ENCODE measurements around the gene GCSH.

GCSH gene

DNA sequence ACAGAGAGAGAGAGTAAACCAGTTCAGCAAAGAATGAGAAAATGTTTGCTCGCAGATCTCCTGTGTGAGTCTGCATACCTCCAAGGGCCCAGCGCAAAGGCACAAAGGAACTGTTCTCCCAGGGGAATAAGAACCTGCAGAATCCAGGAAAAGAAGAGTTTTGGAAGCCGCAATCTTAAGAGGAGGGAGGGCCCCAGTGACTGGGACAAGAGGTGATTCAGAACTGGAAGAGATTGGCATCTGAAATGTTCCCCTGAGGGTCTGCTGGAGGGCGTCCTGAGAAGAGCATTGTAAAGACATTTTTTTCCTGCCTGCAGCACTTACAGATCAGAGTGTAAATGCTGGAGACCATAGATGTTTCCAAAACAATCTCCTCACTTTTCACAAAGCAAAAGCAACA, 54.5 kb downstream of the GCSH start:
- DNase-seq (ENCODE audit: low read depth): no peak

DNA sequence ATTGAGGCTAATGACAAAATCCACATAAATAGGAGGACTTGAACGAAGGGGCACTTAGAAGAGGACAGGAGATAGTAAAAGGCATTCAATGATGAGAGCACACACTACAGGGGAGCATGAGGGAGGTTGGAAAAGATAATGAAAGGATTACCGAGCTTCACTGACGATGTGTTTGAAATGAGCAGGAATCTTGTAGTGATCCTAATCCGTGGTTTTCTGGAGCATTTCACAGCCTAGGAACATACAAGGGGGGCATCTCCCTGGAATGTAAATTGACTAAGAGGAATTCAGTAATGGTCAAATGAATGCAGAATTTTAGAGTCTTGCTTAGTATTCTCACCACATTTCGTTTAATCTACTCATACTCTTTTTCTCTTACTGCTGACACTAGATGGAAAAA, 55.4 kb downstream of the GCSH start:
- no peak for DNase-seq (ENCODE audit: low read depth)

DNA sequence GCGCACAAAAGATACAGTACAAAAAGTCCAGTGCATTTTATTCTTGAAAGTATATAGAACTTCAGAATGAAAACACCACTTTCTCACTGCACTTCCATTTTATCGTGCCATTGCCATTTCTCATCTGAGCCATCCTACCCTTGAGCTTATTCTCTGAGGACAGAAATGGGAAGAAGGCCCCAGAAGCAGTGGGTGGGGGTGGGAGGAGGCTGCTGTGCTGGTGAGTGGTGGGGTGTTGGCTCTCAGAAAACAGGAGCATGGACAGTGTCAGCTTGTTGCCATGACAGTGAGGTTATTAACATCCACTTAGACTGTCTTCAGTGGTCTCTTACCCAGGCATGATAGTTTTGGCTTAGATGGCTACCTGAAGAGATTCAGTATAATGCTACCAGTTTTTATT, 56.1 kb downstream of the GCSH start:
- DNase-seq (ENCODE audit: low read depth): no peak

DNA sequence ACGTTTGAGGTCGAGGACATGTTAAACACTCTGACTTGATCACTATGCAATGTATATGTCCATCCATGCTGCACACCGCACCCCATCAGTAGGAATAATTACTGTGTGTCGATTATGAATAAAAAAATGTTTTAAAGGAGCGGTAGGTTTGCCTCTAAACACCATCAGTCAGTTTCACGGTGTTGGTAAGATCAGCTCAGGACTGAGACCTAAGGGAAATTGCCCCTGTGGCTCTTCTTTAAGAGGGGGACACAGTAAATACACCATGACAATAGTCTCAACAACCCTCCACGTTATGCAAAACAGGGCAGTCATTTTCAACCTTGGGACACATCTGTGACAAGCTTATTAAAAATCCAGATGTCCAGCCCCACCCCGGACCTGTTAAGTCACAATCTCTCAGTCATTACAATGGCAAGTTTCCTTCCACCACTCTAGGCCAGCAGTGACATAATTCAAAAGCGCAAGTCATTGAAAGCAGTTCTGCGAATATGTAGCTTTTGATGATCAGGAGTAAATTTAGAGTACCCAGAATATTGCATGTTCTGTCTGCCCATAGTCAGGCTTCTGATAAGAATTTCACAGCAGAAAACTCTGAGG, 59.3 kb downstream of the GCSH start:
- no peak for DNase-seq (ENCODE audit: low read depth)

DNA sequence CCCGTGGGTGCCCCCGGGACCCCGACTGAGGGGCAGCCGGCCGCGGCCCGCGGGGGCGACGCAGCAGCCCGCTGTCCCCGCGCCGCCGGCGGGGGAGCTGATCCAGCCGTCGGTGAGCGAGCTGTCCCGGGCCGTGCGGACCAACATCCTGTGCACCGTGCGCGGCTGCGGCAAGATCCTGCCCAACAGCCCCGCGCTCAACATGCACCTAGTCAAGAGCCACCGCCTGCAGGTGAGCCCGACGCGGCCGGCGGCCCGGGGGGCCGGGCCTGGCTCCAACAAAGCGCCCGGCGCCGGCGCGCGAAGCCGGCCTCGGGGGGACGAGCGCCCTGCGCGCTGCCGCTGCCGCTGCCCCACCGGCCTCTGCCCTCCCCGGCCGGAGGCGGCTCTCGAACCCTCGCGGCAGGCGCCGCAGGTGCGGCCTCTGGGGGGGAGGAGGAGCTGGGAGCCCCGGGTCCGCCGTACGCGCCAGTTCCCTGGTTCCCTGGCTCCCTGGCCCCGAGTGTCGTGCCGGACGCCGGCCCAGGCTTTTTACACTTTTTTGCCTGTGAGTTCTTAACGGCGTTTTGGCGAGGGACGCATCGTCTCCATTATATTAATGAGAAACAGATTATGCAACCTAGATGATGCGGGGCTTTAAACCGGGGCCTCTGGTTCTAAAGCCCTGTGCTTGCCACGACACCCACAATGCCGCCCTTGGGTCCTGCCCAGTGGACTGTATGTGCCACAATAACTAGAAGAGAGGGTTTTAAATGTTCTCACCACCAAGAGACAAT, 60.0 kb downstream of the GCSH start:
- DNase-seq (ENCODE audit: low read depth): peak; percentile 40

DNA sequence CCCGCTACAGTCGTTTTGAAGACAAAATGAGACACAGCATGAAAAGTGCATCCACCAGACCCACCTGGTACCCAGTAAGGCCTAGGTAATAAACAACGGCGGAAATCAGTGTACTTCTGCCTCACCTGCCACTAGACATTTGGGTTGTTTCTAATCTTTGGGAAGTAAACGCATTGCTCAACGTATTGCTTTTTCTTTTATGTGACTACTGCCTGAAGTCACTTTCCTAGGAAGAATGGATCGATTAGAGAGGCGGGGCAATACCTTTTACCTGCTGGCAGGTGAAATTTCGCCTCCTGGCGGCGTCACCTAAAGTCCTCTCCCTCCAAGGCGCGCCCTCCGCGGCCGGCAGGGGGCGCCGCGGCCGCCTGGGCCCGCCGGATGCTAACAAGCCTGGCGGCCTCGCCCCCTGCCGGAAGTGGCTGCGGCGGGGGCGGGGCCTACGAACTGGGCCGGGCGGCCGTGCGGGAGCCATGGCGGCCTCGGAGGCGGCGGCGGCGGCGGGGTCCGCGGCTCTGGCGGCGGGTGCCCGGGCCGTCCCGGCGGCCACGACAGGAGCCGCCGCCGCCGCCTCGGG, 60.7 kb downstream of the GCSH start, which contains the start of gene ATMIN:
ATMIN (plus strand) TSS at position 445 of the 577 bp plus-strand sequence; CDS start at position 474, 29 bp downstream.
- peak; percentile 90 for DNase-seq (ENCODE audit: low read depth)
